Activated naive CD8-positive, alpha-beta T cell treated with anti-CD3 and anti-CD28 coated beads, Interleukin-2, amount 10 ng/mL, durations not matched to agents 7 days and 5 days (primary cell): ENCODE measurements around the gene CXCR6. TPM values are rescaled to one million over a fixed set of nuclear protein-coding genes. Genes with fewer than 3 reads are reported as not detected.

Source experiments
- ATAC-seq: fragments of 150-1000 bp; cut with Tn5 transposase; one replicate; pipeline ENCODE4 v1.10.0; 2021; ENCODE audit warnings: low read depth, moderate library complexity
- POLR2A ChIA-PET: fragments of 350-600 bp; sonication (Branson Sonifier 250); formaldehyde crosslinking; loops from one replicate; lab custom pipeline; 2021; ENCODE audit warnings: antibody characterized with exemption; lab: Charles Lee
- DNase-seq: peaks from one replicate; pipeline ENCODE4 v3.0.0; 2021
- H3K27ac Mint-ChIP-seq: one replicate; pipeline ENCODE4 v1.8.0; 2022; ENCODE audit warnings: mild to moderate bottlenecking, mixed read lengths
- H3K27me3 Mint-ChIP-seq: one replicate; pipeline ENCODE4 v1.8.0; 2022; ENCODE audit warnings: mild to moderate bottlenecking, moderate library complexity, mixed read lengths
- H3K36me3 Mint-ChIP-seq: one replicate; pipeline ENCODE4 v1.8.0; 2021; ENCODE audit warnings: mild to moderate bottlenecking, mixed read lengths
- H3K4me1 Mint-ChIP-seq: one replicate; pipeline ENCODE4 v1.8.0; 2021; ENCODE audit warnings: mixed read lengths
- H3K4me3 Mint-ChIP-seq: one replicate; pipeline ENCODE4 v1.8.0; 2022; ENCODE audit warnings: mild to moderate bottlenecking, moderate library complexity, mixed read lengths
- H3K9me3 Mint-ChIP-seq: one replicate; pipeline ENCODE4 v1.8.0; 2021; ENCODE audit warnings: mixed read lengths
- total RNA-seq, 2 experiments: library from RNA; stranded (reverse); gene quantifications; one replicate each; pipeline ENCODE4 v1.2.3, GENCODE V29; 2021

The CXCR6 gene
- 10 to 100 TPM; 12.4 to 13.5 TPM for total RNA-seq

GRCh38 chr3:45943207-45943846 lies at the start of gene CXCR6:
Gene CXCR6, plus strand, starts transcription at chr3:45943464. Its CDS starts 3,018 bp downstream, at chr3:45946482.
- H3K4me1 Mint-ChIP-seq: peaks cover 80% of the 10 kb centered on the region
- no peaks in the 10 kb centered on the region for H3K27me3 Mint-ChIP-seq
- H3K27ac Mint-ChIP-seq: peak within 1 kb of the TSS; percentile 79
- H3K4me3 Mint-ChIP-seq: peak within 1 kb of the TSS; percentile 70
- POLR2A ChIA-PET: interaction anchor here (0.6 to 1.6 kb wide), 17 partner anchors 14 to 263 kb away, joined by 3 to 12 read pairs (median 3); no protein-coding TSS in a partner anchor
- ATAC-seq (peak; percentile 85), DNase-seq (no peak)
- peaks cover 66% of the 10 kb centered on the region for H3K36me3 Mint-ChIP-seq
- H3K9me3 Mint-ChIP-seq: no peaks in the 10 kb centered on the region

- DNase-seq (no peak), ATAC-seq (no peak)
- Mint-ChIP-seq H3K36me3 (no peaks in the 10 kb centered on the region), H3K9me3 (no peaks in the 10 kb centered on the region), H3K27ac (no peak overlapping the region), H3K4me3 (no peak overlapping the region), H3K27me3 (peaks cover 44% of the 10 kb centered on the region), H3K4me1 (peaks cover 13% of the 10 kb centered on the region)
- POLR2A ChIA-PET: no interaction called here
Measured at GRCh38 chr3:45894015-45894414, 49.2 kb upstream of the CXCR6 start.

GRCh38 chr3:45895686-45896468 lies 47.4 kb upstream of the CXCR6 start:
- no peak overlapping the region for H3K4me3 Mint-ChIP-seq
- peaks cover 11% of the 10 kb centered on the region for H3K4me1 Mint-ChIP-seq
- no peaks in the 10 kb centered on the region for H3K36me3 Mint-ChIP-seq
- no peak for ATAC-seq
- POLR2A ChIA-PET: no interaction called here
- no peak overlapping the region for H3K27ac Mint-ChIP-seq
- H3K27me3 Mint-ChIP-seq: peaks cover 35% of the 10 kb centered on the region
- no peak for DNase-seq
- H3K9me3 Mint-ChIP-seq: peaks cover 1% of the 10 kb centered on the region

GRCh38 chr3:45896956-45897355 lies 46.3 kb upstream of the CXCR6 start:
- H3K4me3 Mint-ChIP-seq: no peak overlapping the region
- ATAC-seq (no peak), DNase-seq (no peak)
- peaks cover 26% of the 10 kb centered on the region for H3K27me3 Mint-ChIP-seq
- peaks cover 11% of the 10 kb centered on the region for H3K4me1 Mint-ChIP-seq
- H3K36me3 Mint-ChIP-seq: no peaks in the 10 kb centered on the region
- POLR2A ChIA-PET: no interaction called here
- H3K9me3 Mint-ChIP-seq: peaks cover 3% of the 10 kb centered on the region
- no peak overlapping the region for H3K27ac Mint-ChIP-seq

GRCh38 chr3:45904931-45905330 lies 38.3 kb upstream of the CXCR6 start:
- H3K27ac Mint-ChIP-seq: no peak overlapping the region
- no peak for ATAC-seq
- no peak for DNase-seq
- H3K9me3 Mint-ChIP-seq: peaks cover 14% of the 10 kb centered on the region
- no peak overlapping the region for H3K4me3 Mint-ChIP-seq
- H3K36me3 Mint-ChIP-seq: peaks cover 3% of the 10 kb centered on the region
- H3K27me3 Mint-ChIP-seq: peaks cover 6% of the 10 kb centered on the region
- peaks cover 16% of the 10 kb centered on the region for H3K4me1 Mint-ChIP-seq
- POLR2A ChIA-PET: no interaction called here

- DNase-seq (no peak), ATAC-seq (no peak)
- POLR2A ChIA-PET: no interaction called here
- no peak overlapping the region for H3K4me3 Mint-ChIP-seq
- peaks cover 5% of the 10 kb centered on the region for H3K36me3 Mint-ChIP-seq
- peaks cover 16% of the 10 kb centered on the region for H3K4me1 Mint-ChIP-seq
- peaks cover 17% of the 10 kb centered on the region for H3K9me3 Mint-ChIP-seq
- H3K27me3 Mint-ChIP-seq: peaks cover 8% of the 10 kb centered on the region
- H3K27ac Mint-ChIP-seq: no peak overlapping the region
Measured at GRCh38 chr3:45905755-45906154, 37.5 kb upstream of the CXCR6 start.

- Mint-ChIP-seq H3K36me3 (peaks cover 5% of the 10 kb centered on the region), H3K27ac (no peak overlapping the region)
- POLR2A ChIA-PET: no interaction called here
Measured at GRCh38 chr3:45906681-45907407, 36.4 kb upstream of the CXCR6 start.

GRCh38 chr3:45907769-45908705 lies 35.2 kb upstream of the CXCR6 start:
- Mint-ChIP-seq H3K36me3 (peaks cover 7% of the 10 kb centered on the region), H3K4me3 (peak overlapping the region; percentile 49), H3K9me3 (peaks cover 14% of the 10 kb centered on the region), H3K27ac (peak overlapping the region; percentile 69), H3K4me1 (peaks cover 16% of the 10 kb centered on the region), H3K27me3 (peaks cover 8% of the 10 kb centered on the region)
- peak; percentile 92 for ATAC-seq
- POLR2A ChIA-PET: interaction anchor here (0.7 to 1.2 kb wide), 2 partner anchors 14 to 248 kb away, joined by 3 to 4 read pairs; no protein-coding TSS in a partner anchor
- no peak for DNase-seq

More at GRCh38 chr3:45906681-45907407, 36.4 kb upstream of the CXCR6 start:
- ATAC-seq: no peak
- Mint-ChIP-seq H3K4me1 (peaks cover 16% of the 10 kb centered on the region), H3K27me3 (peaks cover 8% of the 10 kb centered on the region), H3K4me3 (no peak overlapping the region), H3K9me3 (peaks cover 14% of the 10 kb centered on the region)
- DNase-seq: no peak

- no peak overlapping the region for H3K4me3 Mint-ChIP-seq
- no peak overlapping the region for H3K27ac Mint-ChIP-seq
- H3K4me1 Mint-ChIP-seq: peaks cover 16% of the 10 kb centered on the region
- peaks cover 7% of the 10 kb centered on the region for H3K36me3 Mint-ChIP-seq
- POLR2A ChIA-PET: interaction anchor here (0.7 to 1.2 kb wide), 2 partner anchors 13 to 249 kb away, joined by 3 to 4 read pairs; no protein-coding TSS in a partner anchor
- H3K9me3 Mint-ChIP-seq: peaks cover 14% of the 10 kb centered on the region
- ATAC-seq: peak; percentile 12
- peaks cover 15% of the 10 kb centered on the region for H3K27me3 Mint-ChIP-seq
- no peak for DNase-seq
Measured at GRCh38 chr3:45908761-45909160, 34.5 kb upstream of the CXCR6 start.

- H3K27ac Mint-ChIP-seq: no peak overlapping the region
- no peak for DNase-seq
- no peak for ATAC-seq
- POLR2A ChIA-PET: no interaction called here
- H3K36me3 Mint-ChIP-seq: peaks cover 7% of the 10 kb centered on the region
- H3K4me3 Mint-ChIP-seq: no peak overlapping the region
- H3K27me3 Mint-ChIP-seq: peaks cover 21% of the 10 kb centered on the region
- H3K4me1 Mint-ChIP-seq: peaks cover 16% of the 10 kb centered on the region
- peaks cover 14% of the 10 kb centered on the region for H3K9me3 Mint-ChIP-seq
Measured at GRCh38 chr3:45909542-45909941, 33.7 kb upstream of the CXCR6 start.

- Mint-ChIP-seq H3K9me3 (peaks cover 7% of the 10 kb centered on the region), H3K4me1 (peaks cover 23% of the 10 kb centered on the region), H3K36me3 (peaks cover 7% of the 10 kb centered on the region), H3K27me3 (peaks cover 24% of the 10 kb centered on the region), H3K27ac (no peak overlapping the region), H3K4me3 (no peak overlapping the region)
- no peak for ATAC-seq
- POLR2A ChIA-PET: no interaction called here
- no peak for DNase-seq
Measured at GRCh38 chr3:45910892-45911291, 32.4 kb upstream of the CXCR6 start.

- peaks cover 24% of the 10 kb centered on the region for H3K27me3 Mint-ChIP-seq
- ATAC-seq: no peak
- peaks cover 30% of the 10 kb centered on the region for H3K4me1 Mint-ChIP-seq
- no peak for DNase-seq
- H3K27ac Mint-ChIP-seq: no peak overlapping the region
- peaks cover 6% of the 10 kb centered on the region for H3K36me3 Mint-ChIP-seq
- POLR2A ChIA-PET: no interaction called here
- peaks cover 5% of the 10 kb centered on the region for H3K9me3 Mint-ChIP-seq
- H3K4me3 Mint-ChIP-seq: no peak overlapping the region
Measured at GRCh38 chr3:45911511-45912226, 31.6 kb upstream of the CXCR6 start.
